ENCODE data around the gene CMSS1. TPM values are rescaled to one million over a fixed set of nuclear protein-coding genes. Genes with fewer than 3 reads are reported as not detected.

Gene CMSS1
- total RNA-seq, 1 donor: 27.8 TPM

DNA sequence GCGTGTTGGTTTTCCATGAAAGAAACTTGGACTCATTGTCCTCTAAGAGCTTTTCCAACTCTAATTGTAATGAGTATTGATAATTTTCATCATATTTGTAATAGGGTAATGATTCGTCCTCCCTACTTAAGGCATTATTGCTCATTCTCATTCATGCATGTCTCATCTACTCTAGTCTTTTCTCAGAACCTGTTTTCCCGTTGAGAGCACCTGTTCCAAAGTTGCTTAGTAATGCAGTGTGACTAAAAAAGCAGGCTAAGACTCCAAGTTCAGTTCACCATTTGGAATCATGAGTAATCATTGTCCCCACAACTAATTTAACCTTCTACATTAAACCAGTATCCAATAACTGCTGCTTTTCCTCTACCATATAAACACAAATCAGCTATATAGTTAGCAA is 212.7 kb downstream of the CMSS1 start:
- no peak for DNase-seq (ENCODE audit: low read depth)
- H3K4me3 ChIP-seq (ENCODE audit: low read depth, low read length): no peak overlapping the region
- TF ChIP-seq, protein P1, sequence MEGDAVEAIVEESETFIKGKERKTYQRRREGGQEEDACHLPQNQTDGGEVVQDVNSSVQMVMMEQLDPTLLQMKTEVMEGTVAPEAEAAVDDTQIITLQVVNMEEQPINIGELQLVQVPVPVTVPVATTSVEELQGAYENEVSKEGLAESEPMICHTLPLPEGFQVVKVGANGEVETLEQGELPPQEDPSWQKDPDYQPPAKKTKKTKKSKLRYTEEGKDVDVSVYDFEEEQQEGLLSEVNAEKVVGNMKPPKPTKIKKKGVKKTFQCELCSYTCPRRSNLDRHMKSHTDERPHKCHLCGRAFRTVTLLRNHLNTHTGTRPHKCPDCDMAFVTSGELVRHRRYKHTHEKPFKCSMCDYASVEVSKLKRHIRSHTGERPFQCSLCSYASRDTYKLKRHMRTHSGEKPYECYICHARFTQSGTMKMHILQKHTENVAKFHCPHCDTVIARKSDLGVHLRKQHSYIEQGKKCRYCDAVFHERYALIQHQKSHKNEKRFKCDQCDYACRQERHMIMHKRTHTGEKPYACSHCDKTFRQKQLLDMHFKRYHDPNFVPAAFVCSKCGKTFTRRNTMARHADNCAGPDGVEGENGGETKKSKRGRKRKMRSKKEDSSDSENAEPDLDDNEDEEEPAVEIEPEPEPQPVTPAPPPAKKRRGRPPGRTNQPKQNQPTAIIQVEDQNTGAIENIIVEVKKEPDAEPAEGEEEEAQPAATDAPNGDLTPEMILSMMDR (IDR thresholded peaks at IDR 0.05; ENCODE audit: insufficient read depth, low read length): no peak

DNA sequence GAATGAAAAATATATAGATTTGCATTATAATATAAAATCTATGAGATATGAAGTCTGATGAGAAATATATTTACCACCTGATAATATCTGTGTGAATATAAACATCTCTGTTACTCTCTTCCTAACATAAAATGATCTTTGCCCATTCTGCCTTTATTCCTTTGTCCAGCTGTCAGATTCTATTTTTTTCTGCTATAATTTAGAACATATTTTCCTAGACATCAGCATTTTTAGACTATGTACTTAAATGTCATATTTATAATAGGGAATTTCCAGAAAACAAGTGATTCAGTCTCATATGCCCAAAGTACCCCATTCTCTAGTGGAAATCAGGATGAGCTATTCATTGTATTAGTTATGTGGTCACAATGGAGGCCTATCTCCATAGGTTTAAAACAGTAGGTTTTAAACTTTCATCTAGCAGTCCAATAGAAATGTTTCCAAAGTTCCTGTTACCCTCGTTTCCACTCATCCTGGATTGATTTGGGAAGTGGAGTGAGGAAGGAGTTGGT is 213.3 kb downstream of the CMSS1 start:
- TF ChIP-seq, protein P1 (IDR thresholded peaks at IDR 0.05; ENCODE audit: insufficient read depth, low read length): no peak
- DNase-seq (ENCODE audit: low read depth): no peak
- no peak overlapping the region for H3K4me3 ChIP-seq (ENCODE audit: low read depth, low read length)

DNA sequence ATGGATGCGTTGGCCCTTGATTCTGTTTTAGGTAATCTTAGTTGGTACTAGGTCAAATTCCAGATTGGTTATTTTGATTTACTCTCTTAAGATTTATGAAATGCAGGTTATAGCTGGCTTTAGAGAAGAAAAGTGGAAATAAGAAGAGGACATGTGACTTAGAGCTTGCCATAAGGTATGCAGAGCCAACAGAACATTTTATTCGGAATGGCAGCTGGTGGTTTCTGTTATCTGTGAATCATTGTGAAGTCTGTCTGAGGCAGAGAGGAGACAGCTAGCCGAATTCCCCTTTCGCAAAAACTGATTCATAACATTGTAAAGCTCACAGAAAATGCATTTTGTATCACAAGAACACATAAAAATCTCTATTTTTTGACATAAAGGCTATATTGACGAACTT is 214.6 kb downstream of the CMSS1 start:
- H3K4me3 ChIP-seq (ENCODE audit: low read depth, low read length): no peak overlapping the region

DNA sequence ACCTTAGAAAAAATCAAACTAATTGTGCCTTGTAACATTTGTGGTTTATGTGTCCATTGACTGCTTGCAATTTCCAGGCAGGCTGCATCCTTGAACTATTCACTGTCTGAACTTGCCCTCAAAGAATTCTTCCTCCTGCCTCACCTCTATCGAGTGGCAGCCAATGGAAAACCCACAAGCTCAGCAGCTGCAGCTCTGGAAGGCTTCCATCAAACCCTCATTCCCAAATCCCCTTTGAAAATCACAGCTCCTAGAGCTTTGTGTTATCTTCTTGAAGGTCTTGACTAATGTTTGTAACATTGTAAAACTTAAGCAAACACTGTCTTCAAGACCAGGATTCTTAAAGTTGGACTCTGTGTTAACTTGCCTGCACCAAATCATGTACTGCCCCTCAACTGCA is 215.5 kb downstream of the CMSS1 start:
- H3K4me3 ChIP-seq (ENCODE audit: low read depth, low read length): no peak overlapping the region
- TF ChIP-seq, protein P1 (IDR thresholded peaks at IDR 0.05; ENCODE audit: insufficient read depth, low read length): no peak
- DNase-seq (ENCODE audit: low read depth): peak; percentile 95

More for the DNA sequence above, 214.6 kb downstream of the CMSS1 start:
- TF ChIP-seq, protein P1 (IDR thresholded peaks at IDR 0.05; ENCODE audit: insufficient read depth, low read length): no peak
- DNase-seq (ENCODE audit: low read depth): peak; percentile 95

DNA sequence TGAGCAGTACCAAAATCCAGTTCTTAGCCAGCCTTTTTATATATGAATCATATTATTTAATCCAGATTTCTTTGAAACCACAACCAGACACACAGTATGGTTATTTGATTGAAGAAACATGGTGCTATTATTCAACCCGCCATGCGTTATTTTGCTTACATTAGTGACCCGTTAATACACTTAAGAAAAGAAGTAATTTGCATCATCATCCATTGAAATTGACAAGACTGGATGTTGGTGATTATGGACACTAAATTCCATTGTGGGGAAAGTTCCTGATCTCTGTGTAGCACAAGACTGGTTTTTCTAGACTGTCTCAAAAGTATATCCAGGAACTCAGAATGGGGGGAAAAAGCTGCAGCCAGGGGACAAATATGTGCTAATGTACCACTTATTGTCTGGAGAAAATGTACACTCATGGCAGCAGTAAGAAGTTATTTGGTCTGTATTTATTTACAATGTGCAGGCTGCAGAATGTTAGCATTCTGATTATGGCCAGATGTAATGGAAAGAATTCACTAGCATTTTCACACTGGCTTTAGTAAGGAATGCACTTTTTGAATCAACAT is 216.3 kb downstream of the CMSS1 start:
- peak; percentile 42 for DNase-seq (ENCODE audit: low read depth)
- H3K4me3 ChIP-seq (ENCODE audit: low read depth, low read length): no peak overlapping the region
- TF ChIP-seq, protein P1 (IDR thresholded peaks at IDR 0.05; ENCODE audit: insufficient read depth, low read length): no peak

DNA sequence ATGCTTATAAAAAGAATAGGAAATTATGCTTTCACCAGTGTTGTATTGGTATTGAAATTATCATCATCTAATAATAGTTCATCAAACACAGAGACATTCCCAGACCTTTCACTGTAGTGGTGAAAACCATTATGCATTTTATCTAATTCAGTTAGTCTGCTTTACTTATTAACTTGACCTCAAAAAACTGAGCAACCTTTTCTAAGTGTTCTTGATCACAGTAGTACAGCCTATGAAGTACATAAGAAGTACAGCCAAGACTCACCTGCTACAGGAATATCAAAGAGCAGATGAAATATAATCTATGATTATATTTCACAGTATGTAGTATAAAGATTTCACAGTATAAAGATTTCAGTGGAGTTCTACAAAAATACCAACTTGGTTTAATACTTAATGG is 221.4 kb downstream of the CMSS1 start:
- DNase-seq (ENCODE audit: low read depth): no peak
- H3K4me3 ChIP-seq (ENCODE audit: low read depth, low read length): no peak overlapping the region
- TF ChIP-seq, protein P1 (IDR thresholded peaks at IDR 0.05; ENCODE audit: insufficient read depth, low read length): no peak
